DOHH2 (cell line): ENCODE measurements around the gene HTR6.

ENCODE experiments used
- H3F3A ChIP-seq: fragments of 200-600 bp; sonication (generic), shearing (Covaris generic); 2 replicates; pipeline ENCODE4 v1.6.0; 2016; ENCODE audit warnings: antibody characterized with exemption, mild to moderate bottlenecking; ENCODE audit not compliant: control insufficient read depth, insufficient read depth
- H3K27ac ChIP-seq: fragments of 200-600 bp; sonication (generic); 2 replicates; pipeline ENCODE4 v1.5.1; 2014; ENCODE audit warnings: low read depth, mild to moderate bottlenecking, low read length, moderate library complexity
- H3K27me3 ChIP-seq: fragments of 200-600 bp; sonication (generic); 2 replicates; pipeline ENCODE4 v1.6.1; 2014; ENCODE audit warnings: mild to moderate bottlenecking, low read length, mixed read lengths; ENCODE audit not compliant: control insufficient read depth
- H3K36me3 ChIP-seq: fragments of 200-600 bp; sonication (generic); 2 replicates; pipeline ENCODE4 v1.6.1; 2014; ENCODE audit warnings: mild to moderate bottlenecking, low read length, moderate library complexity, mixed read lengths; ENCODE audit not compliant: control insufficient read depth
- H3K4me1 ChIP-seq: fragments of 200-600 bp; sonication (generic); 2 replicates; pipeline ENCODE4 v1.6.1; 2014; ENCODE audit warnings: mild to moderate bottlenecking, low read length, mixed read lengths; ENCODE audit not compliant: control insufficient read depth
- H3K4me2 ChIP-seq: fragments of 200-600 bp; sonication (generic); 2 replicates; pipeline ENCODE4 v1.6.0; 2014; ENCODE audit warnings: mild to moderate bottlenecking, low read length, moderate library complexity
- H3K4me3 ChIP-seq: fragments of 200-600 bp; sonication (generic); 2 replicates; pipeline ENCODE4 v1.5.1; 2014; ENCODE audit warnings: mild to moderate bottlenecking, low read length, mixed read lengths
- H3K79me2 ChIP-seq: fragments of 200-600 bp; sonication (generic); 2 replicates; pipeline ENCODE4 v1.6.1; 2014; ENCODE audit warnings: mild to moderate bottlenecking, low read length, mixed read lengths; ENCODE audit not compliant: control insufficient read depth
- H3K9me2 ChIP-seq: fragments of 200-600 bp; sonication (generic); replicated peaks from 2 replicates; pipeline ENCODE4 v1.6.1; 2014; ENCODE audit warnings: mild to moderate bottlenecking, low read length, mixed read lengths; ENCODE audit not compliant: control insufficient read depth
- H3K9me3 ChIP-seq: fragments of 200-600 bp; sonication (generic); 2 replicates; pipeline ENCODE4 v1.6.1; 2014; ENCODE audit warnings: antibody characterized with exemption, low read length, mixed read lengths; ENCODE audit not compliant: control insufficient read depth, insufficient read depth
- H4K20me1 ChIP-seq: fragments of 200-600 bp; sonication (generic); 2 replicates; pipeline ENCODE4 v1.6.0; 2014; ENCODE audit warnings: low read depth, mild to moderate bottlenecking, antibody characterized with exemption, low read length, moderate library complexity; ENCODE audit not compliant: control insufficient read depth, insufficient read depth
- EZH2phosphoT487 ChIP-seq: fragments of 200-600 bp; sonication (generic); IDR thresholded peaks from 2 replicates; pipeline ENCODE4 v1.6.1; 2017; ENCODE audit warnings: borderline replicate concordance, mild to moderate bottlenecking, antibody characterized with exemption, low read length, moderate library complexity, mixed read lengths
- TF ChIP-seq, protein P1 (sequence below): fragments of 200-600 bp; sonication (generic); IDR thresholded peaks from one replicate; pipeline ENCODE4 v1.5.1; 2014; ENCODE audit warnings: antibody characterized with exemption, mild to moderate bottlenecking, low read depth, low read length; ENCODE audit not compliant: poor library complexity, severe bottlenecking

HTR6 gene

DNA sequence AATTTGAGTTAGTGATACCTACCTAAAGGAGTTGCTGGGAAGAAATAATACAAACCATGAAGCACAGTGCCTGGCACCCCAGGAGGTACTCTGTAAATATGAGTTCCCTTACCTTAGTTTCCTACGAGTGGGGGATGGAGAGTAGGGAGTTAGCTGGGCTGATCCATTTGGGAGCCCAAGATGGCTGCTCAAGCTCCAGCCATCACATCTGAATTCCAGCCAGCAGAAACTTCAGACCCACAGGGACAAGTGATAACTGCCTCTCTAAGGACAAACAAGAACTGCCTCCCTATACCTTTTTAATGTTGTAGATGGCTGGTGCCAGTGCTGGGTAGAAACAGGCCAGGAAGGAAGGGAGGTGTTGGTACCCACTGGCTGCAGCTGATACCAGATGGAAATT is 22.7 kb downstream of the HTR6 start:
- H3K27ac ChIP-seq, result no peak overlapping the region
- H3K36me3 ChIP-seq, result no peaks in the 10 kb centered on the region
- no peak overlapping the region for H3K4me2 ChIP-seq
- H3K4me1 ChIP-seq, result no peaks in the 10 kb centered on the region
- H3K9me3 ChIP-seq, result peaks cover 21% of the 10 kb centered on the region; the same call in 1 of the 2 replicates
- H3K9me2 ChIP-seq, result no peaks in the 10 kb centered on the region
- H4K20me1 ChIP-seq, result no peaks in the 10 kb centered on the region
- no peaks in the 10 kb centered on the region for H3F3A ChIP-seq
- TF ChIP-seq EZH2phosphoT487, result no peak
- TF ChIP-seq, protein P1, sequence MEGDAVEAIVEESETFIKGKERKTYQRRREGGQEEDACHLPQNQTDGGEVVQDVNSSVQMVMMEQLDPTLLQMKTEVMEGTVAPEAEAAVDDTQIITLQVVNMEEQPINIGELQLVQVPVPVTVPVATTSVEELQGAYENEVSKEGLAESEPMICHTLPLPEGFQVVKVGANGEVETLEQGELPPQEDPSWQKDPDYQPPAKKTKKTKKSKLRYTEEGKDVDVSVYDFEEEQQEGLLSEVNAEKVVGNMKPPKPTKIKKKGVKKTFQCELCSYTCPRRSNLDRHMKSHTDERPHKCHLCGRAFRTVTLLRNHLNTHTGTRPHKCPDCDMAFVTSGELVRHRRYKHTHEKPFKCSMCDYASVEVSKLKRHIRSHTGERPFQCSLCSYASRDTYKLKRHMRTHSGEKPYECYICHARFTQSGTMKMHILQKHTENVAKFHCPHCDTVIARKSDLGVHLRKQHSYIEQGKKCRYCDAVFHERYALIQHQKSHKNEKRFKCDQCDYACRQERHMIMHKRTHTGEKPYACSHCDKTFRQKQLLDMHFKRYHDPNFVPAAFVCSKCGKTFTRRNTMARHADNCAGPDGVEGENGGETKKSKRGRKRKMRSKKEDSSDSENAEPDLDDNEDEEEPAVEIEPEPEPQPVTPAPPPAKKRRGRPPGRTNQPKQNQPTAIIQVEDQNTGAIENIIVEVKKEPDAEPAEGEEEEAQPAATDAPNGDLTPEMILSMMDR, result no peak
- no peak overlapping the region for H3K4me3 ChIP-seq
- H3K27me3 ChIP-seq, result no peaks in the 10 kb centered on the region
- H3K79me2 ChIP-seq, result no peaks in the 10 kb centered on the region

DNA sequence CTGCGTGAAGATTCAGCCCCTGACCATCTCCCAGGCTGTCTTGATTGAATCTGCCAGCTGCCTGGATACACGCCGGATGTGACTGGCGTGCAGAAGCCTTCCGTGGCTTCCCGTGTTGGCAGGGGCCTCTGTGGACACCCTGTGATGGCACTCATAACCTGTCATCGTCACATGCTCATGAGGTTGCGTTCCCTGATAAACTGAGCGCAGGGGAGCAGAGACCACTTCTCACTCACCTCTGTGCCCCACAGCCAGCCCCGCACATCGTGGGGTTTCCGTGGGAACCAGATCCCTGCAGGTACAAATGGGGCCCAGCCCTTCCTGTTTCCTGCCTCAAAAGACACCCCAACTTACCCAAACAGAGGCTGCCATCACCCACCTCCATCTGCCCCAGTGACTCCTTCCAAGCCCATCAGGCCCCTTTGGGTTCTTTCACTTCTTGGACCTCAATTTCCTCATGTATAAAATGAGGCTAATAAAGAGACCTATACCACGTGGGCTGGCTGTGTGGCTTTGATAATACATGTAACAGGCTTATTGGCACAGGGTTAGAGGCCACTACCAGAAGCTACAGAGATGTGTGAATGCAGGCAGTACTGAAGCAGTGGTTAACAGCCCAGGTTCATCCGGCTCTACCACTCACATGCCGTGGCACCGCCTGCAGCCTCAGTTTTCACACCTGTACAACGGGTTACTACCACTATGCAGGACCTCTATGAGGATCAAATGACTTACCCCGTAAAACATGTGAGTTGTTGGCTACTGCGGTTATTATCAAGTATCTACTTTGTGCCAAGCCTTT is 23.6 kb downstream of the HTR6 start:
- no peak overlapping the region for H3K27ac ChIP-seq
- H3K27me3 ChIP-seq, result no peaks in the 10 kb centered on the region
- H3F3A ChIP-seq, result no peaks in the 10 kb centered on the region
- H3K79me2 ChIP-seq, result no peaks in the 10 kb centered on the region
- no peak overlapping the region for H3K4me3 ChIP-seq
- H3K36me3 ChIP-seq, result no peaks in the 10 kb centered on the region
- H3K9me3 ChIP-seq, result peaks cover 21% of the 10 kb centered on the region; the same call in 1 of the 2 replicates
- no peaks in the 10 kb centered on the region for H4K20me1 ChIP-seq
- H3K9me2 ChIP-seq, result no peaks in the 10 kb centered on the region
- TF ChIP-seq, protein P1, result no peak
- TF ChIP-seq EZH2phosphoT487, result no peak
- H3K4me1 ChIP-seq, result no peaks in the 10 kb centered on the region
- no peak overlapping the region for H3K4me2 ChIP-seq

DNA sequence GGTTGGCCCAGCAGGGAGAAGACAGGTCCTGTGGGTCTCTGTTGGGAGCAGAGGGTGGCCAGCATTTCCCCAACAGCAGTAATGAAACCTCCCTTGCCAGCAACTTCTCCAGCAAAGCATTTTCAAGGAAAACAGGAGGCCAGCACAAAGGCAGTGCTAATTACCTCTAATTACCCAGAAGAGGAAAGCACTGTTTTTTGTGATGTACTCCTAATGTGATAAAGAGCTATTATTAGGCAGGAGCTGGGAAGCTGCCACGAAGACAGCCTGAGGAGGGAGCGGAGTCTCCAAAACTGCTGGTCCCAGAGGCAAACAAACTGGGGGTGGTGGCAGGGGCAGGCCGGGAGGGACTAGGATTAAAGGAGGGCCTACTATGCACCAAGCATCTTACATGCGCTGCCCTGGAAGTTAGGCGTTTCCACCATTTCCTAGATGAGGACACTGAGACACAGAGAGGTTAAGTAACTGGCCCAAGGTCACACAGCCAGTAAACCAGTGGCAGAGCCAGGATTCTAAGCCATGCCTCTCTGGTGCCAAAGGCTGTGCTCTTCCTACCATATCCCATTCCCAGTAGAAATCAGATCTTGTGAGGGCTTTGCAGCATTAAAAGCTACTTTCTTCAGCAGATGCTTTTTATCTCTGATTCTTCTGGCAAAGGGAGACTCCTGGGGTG is 24.5 kb downstream of the HTR6 start:
- no peaks in the 10 kb centered on the region for H4K20me1 ChIP-seq
- H3K4me1 ChIP-seq, result no peaks in the 10 kb centered on the region
- TF ChIP-seq, protein P1, result no peak
- TF ChIP-seq EZH2phosphoT487, result no peak
- H3F3A ChIP-seq, result no peaks in the 10 kb centered on the region
- no peak overlapping the region for H3K4me3 ChIP-seq
- H3K4me2 ChIP-seq, result no peak overlapping the region
- H3K27me3 ChIP-seq, result no peaks in the 10 kb centered on the region
- H3K79me2 ChIP-seq, result no peaks in the 10 kb centered on the region
- H3K9me2 ChIP-seq, result no peaks in the 10 kb centered on the region
- H3K9me3 ChIP-seq, result peaks cover 21% of the 10 kb centered on the region; the same call in 1 of the 2 replicates
- H3K27ac ChIP-seq, result no peak overlapping the region
- no peaks in the 10 kb centered on the region for H3K36me3 ChIP-seq
